BLaER1 treated with 17β-estradiol and CSF1 and Interleukin-3, amounts not matched to agents 10 nM and 100 nM (cell line): ENCODE results near the gene SLC41A3.
"Not testable (repeated sequence)": the region's sequence is repeated elsewhere in the genome, so short reads cannot be mapped to it uniquely, and the experiment has no call there.

Experiments used
- H3K27ac ChIP-seq, 11 experiments: shearing (Covaris generic); formaldehyde crosslinking; 2 replicates each; pipeline ENCODE4 v1.8.1; 2022
- H3K27me3 ChIP-seq, 11 experiments: shearing (Covaris generic); formaldehyde crosslinking; 2 replicates each; pipeline ENCODE4 v1.8.1; 2022
- H3K36me3 ChIP-seq, 11 experiments: shearing (Covaris generic); formaldehyde crosslinking; 2 replicates each; pipeline ENCODE4 v1.8.1; 2022
- H3K4me1 ChIP-seq, 10 experiments: shearing (Covaris generic); formaldehyde crosslinking; 2 replicates each; pipeline ENCODE4 v1.8.1; 2022
- H3K4me2 ChIP-seq, 11 experiments: shearing (Covaris generic); formaldehyde crosslinking; 2 replicates each; pipeline ENCODE4 v1.8.1; 2022
- H3K4me3 ChIP-seq, 10 experiments: shearing (Covaris generic); formaldehyde crosslinking; 2 replicates each; pipeline ENCODE4 v1.8.1; 2022
- H3K9ac ChIP-seq, 11 experiments: shearing (Covaris generic); formaldehyde crosslinking; 2 replicates each; pipeline ENCODE4 v1.8.1; 2022
- H3K9me3 ChIP-seq, 11 experiments: shearing (Covaris generic); formaldehyde crosslinking; replicated peaks in 1 of 11; 2 replicates each; pipeline ENCODE4 v1.8.1; 2022
- H4K20me1 ChIP-seq, 11 experiments: shearing (Covaris generic); formaldehyde crosslinking; 2 replicates each; pipeline ENCODE4 v1.8.1; 2022
- Cebpa-rat ChIP-seq, 11 experiments: shearing (Covaris generic); IDR thresholded peaks; 2 replicates each; pipeline ENCODE4 v1.8.1; 2022

SLC41A3 gene

GRCh38 chr3:125957674-125958510 is 126.0 kb downstream of the SLC41A3 start:
- Histone ChIP-seq H3K27ac (no peak overlapping the region), H3K4me1 (peaks cover 0 to 9% (median 0%) of the 10 kb centered on the region in 10 experiments; a peak in 7 of 20 replicates), H3K27me3 (no peaks in the 10 kb centered on the region), H3K4me3 (no peak overlapping the region), H3K4me2 (no peak overlapping the region), H3K9me3 (peaks cover 16 to 26% (median 21%) of the 10 kb centered on the region in 11 experiments), H3K36me3 (no peaks in the 10 kb centered on the region), H4K20me1 (no peaks in the 10 kb centered on the region), H3K9ac (no peak overlapping the region)
- TF ChIP-seq Cebpa-rat (IDR thresholded peaks at IDR 0.05) = no peak

DNA sequence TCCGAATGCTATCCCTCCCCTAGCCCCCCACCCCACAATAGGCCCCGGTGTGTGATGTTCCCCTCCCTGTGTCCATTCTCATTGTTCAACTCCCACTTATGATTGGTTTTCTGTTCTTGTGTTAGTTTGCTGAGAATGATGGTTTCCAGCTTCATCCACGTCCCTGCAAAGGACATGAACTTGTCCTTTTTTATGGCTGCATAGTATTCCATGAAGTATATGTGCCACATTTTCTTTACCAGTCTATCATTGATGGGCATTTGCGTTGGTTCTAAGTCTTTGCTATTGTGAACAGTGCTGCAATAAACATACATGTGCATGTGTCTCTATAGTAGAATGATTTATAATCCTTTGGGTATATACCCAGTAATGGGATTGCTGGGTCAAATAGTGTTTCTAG is 126.9 kb downstream of the SLC41A3 start:
- H3K36me3 ChIP-seq, H4K20me1 ChIP-seq, H3K27ac ChIP-seq, H3K4me2 ChIP-seq, H3K9ac ChIP-seq, H3K27me3 ChIP-seq, H3K4me1 ChIP-seq, H3K4me3 ChIP-seq: not testable (repeated sequence)
- peaks cover 16 to 26% (median 21%) of the 10 kb centered on the region in 11 experiments for H3K9me3 ChIP-seq
